Non-pigmented ciliary epithelial cell (primary cell): ENCODE results near the gene LMF2.
A peak's percentile ranks its signal among the peaks of the same experiment; 100 is the strongest.
"Not testable (repeated sequence)": the region's sequence is repeated elsewhere in the genome, so short reads cannot be mapped to it uniquely, and the experiment has no call there.

Experiments used
- DNase-seq: peaks from one replicate; pipeline ENCODE4 v3.0.0-alpha.2; 2010; ENCODE audit warnings: low read depth

LMF2 gene

DNA sequence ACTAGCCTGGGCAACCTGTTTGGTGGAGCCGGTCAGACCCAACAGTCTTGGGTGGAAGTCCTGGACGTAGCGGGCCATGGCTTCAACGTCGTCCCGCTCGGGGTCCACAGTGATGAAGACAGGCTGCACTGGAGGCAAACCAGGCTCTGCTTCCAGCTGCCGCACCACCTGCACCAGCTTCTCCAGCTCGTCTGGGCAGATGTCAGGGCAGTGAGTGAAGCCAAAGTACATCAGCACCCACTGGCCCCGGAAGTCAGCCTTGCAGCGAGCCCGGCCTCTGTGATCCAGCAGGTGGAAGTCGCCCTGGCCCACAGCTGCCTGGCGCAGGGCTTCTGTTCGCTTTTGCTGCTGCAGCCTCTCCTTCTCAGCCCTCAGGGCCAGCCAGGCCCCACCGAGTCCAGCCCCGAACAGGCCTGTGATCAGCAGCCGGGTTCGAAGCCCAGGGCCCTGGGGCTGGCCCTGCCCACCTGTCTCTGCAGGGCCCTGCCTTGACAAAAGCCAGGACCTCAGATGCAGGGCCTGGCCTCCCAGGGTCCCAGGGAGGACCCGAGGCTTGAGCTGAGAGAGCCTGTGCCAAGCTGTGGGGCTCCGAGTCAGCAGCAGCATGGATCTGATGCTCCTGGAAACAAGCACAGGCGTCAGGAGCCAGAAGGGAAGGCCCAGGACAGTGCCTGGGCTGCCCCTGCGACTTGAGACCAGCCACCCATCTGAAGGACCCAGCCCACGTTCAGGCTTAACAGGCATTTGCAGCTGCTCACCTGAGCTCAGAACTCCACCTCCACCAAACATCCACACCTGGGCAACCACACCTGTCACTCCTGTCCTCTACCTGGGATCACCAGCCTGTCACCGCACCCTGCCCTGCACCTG, 16.5 kb upstream of the LMF2 start:
- no peak for DNase-seq

DNA sequence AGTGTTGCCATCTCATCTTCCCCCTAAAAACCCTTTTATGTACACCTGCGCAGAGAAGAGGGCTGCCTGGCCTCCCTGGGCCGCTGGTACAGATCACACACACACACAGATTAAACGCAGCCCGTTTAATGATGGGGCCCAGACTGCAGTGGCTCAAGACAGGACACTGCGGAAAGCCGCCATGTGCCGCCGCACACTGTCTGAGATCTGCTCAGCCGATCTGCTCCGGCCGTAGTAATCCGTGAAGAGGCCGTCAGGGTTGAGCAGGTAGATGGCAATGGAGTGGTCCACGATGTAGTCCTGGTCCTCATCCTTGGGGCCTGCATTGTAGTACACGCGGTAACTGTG, 15.9 kb upstream of the LMF2 start:
- DNase-seq: no peak

DNA sequence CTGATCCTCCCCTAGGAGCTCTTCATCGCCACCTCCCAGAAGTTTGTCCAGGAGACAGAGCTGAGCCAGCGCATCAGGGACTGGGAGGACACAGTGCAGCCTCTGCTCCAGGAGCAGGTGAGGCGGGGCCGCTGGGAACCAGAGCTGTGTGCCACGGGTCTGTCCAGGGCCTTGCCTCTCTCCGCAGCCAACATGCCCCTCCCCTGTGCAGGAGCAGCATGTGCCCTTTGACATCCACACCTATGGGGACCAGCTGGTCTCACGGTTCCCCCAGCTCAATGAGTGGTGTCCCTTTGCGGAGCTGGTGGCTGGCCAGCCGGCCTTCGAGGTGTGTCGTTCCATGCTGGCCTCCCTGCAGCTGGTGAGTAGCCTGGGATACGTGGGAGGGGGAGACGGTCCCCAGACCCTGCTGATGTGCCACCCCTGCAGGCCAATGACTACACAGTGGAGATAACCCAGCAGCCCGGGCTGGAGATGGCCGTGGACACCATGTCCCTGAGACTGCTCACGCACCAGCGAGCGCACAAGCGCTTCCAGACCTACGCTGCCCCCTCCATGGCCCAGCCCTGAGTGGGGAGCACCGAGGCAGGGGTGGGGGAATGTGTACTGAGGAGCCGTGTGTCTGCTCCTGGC, 15.4 kb upstream of the LMF2 start:
- no peak for DNase-seq

DNA sequence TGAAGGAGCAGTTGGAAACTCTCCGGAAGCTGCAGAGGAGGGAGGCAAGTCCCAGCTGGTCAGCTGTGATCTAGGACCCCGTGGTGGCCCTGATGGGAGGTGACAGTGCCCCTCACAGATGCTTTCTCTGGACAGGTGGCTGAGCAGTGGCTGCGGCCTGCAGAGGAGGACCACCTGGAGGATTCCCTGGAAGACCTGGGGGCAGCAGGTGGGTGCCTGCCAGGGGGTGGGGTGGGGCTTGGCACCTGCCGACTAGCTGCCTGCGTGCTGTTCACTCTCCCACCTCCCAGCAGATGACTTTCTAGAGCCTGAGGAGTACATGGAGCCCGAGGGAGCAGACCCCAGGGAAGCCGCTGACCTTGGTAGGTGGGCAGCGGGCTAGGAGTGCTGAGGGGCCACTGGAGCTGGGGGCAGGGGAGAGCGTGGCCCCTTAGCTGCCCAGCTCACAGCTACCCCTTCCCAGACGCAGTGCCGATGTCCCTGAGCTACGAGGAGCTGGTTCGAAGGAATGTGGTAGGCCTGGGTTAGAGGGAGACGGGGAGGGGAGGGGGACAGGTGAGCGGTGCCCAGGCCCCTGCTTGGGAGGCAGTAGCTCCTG, 14.8 kb upstream of the LMF2 start:
- no peak for DNase-seq

DNA sequence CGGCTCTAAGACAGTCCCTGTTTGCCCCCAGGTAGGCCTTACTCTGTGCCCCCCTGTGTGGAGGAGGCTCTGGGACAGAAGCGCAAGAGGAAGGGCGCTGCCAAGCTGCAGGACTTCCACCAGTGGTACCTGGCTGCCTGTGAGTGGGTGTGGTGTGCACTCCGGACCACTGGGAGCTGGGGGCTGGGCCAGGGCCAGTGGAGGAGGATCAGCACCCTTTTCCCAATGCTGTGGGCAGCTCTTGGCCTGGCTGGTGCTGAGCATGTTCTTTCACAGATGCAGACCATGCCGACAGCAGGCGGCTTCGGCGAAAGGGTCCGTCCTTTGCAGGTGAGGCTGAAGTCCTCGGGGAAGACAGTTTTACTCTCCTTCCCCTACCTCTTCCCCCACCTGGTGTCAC, 14.2 kb upstream of the LMF2 start:
- no peak for DNase-seq

DNA sequence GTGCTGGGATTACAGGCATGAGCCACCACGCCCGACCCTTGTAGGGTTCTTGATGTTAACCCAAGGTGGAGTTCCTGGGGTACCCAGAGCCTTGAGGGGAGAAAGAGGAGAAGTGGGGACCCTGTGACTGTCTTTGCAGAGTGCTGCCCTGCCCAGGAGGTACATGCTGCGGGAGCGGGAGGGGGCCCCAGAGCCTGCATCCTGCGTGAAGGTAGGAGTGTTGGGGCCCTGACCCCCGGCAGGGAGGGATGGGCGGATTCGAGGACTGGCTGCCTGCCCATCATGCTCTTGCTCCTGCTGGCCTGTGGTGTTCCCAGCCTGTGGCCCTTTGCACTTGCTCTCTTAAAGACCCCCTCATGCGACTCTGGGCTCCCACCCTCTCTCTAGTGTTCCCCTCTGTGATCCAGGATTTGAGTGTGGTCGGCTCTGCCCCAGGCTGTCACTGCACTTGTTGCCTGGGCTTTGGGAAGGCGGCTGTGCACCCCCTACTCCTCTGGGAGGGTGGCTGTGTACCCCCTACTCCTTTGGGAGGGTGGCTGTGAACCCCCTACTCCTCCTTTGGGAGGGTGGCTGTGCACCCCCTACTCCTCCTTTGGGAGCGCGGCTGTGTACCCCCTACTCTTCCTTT, 13.4 kb upstream of the LMF2 start:
- no peak for DNase-seq

DNA sequence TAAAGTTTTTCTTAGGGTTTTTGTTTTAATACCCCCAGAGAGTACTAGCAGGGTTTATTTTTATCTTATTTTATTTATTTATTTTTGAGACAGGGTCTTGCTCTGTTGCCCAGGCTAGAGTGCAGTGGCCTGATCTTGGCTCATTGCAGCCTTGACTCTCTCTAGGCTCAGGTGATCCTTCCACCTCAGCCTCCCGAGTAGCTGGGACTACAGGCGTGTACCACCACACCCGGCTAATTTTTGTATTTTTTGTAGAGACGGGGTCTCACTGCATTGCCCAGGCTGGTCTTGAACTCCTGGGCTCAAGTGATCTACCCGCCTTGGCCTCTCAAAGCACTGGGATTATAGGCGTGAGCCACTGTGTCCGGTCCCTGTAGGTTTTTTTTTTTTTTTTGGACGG, 12.7 kb upstream of the LMF2 start:
- not testable (repeated sequence) for DNase-seq

DNA sequence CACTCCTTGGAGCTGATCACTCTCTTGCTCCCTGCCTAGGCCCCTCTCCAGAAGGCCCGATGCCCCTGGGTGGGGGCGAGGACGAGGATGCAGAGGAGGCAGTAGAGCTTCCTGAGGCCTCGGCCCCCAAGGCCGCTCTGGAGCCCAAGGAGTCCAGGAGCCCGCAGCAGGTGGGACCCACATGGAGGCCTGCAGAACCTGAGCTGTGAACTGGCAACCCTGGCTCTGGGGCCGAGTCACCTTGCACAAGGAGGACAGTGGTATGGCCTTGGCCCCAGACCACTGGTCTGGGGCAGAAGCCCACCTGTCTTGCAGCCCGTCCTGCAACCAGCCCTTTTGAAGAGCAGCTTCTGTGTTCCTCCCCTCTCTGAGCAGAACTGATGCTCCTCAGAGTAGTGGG, 11.6 kb upstream of the LMF2 start:
- no peak for DNase-seq

DNA sequence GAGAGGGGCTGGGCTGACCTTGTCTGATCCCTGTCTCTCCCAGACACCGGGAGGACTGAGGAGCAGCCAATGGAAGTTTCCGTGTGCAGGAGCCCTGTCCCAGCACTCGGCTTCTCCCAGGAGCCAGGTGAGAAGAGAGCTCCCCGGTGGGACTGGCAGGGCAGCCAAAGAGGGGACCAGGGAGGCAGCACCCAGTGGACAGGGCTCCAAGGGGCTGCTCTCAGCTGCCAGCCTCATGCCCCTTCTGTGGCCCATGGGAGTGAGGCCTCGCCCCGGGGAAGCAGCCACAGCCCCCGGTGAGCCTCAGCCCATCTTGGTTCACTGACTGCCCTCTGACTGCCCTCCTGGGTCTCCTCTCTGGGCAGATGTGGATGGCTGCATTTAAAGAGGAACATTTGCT, 11.1 kb upstream of the LMF2 start:
- DNase-seq: no peak

DNA sequence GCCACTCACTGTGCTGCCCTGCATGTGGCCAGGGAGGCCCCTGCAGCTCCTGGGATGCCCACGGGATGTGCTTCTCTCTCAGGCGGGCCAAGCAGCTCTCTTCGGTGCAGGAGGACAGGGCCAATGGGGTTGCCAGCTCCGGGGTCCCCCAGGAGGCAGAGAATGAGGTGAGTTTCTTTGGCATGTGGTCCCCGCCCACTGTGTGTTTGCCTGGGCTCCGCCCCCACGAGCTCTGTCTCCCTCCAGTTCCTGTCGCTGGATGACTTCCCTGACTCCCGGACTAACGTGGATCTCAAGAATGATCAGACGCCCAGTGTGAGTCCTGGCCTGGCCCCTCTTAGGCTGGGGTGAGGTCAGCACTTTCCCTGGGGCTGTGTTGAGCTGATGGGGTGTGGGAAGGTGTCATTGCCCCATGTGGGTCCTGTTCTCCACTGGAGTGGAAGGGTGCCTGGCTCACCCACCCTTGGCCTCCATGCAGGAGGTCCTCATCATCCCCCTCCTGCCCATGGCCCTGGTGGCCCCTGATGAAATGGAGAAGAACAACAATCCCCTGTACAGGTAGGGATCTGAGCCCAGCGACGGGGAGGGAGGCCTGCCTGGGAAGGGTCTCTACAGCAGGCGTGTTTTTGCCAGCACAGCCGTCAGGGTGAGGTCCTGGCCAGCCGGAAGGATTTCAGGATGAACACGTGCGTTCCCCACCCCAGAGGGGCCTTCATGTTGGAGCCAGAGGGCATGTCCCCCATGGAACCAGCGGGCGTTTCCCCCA, 10.2 kb upstream of the LMF2 start:
- DNase-seq: no peak

DNA sequence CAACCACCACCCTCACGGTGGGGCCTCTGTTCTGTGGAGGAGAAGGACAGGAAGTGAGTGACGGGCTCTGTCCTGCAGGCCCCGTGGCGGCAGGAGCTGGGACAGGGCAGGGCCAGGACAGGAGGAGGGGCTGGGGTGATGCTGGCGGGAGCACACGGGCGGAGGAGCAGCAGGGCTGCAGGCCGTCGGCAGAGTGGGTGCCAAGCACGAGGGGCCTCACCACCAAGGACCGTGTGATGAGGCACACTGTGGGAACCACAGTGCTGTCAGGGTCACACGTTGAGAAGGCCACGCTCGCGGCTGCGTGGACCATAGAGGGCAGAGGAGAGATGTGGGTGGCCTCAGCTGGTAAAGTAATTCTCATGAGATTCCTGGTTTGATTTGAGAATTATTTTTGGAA, 9.4 kb upstream of the LMF2 start:
- DNase-seq: no peak

DNA sequence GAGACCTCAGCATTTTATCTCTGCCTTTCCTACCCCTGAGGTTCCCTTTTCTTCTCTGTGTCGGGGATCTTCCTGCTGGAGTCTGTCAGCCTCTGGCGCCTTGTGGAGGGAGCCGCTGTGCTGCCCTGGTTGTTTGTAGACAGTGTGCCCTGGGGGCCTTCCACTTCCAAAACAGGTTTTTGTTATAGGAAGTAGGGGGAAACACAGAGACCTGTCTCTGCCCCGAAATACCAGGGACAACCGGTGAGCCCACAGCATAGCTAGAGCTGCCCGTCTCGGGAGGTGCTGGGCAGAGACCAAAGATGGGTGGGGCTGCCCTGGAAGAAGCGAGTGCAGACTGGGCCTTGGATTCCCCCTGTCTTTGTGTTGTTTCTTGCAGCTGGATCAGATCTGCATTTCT, 8.6 kb upstream of the LMF2 start:
- no peak for DNase-seq

DNA sequence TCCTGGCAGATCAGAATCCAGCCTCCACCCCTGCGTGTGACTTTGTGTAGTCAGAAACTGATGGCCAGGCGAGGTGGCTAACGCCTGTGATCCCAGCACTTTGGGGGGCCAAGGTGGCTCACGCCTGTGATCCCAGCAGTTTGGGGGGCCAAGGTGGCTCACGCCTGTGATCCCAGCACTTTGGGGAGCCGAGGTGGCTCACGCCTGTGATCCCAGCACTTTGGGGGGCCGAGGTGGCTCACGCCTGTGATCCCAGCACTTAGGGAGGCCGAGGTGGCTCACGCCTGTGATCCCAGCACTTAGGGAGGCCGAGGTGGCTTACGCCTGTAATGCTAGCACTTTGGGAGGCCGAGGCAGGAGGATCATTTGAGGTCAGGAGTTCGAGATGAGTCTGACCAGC, 5.7 kb upstream of the LMF2 start:
- no peak for DNase-seq

DNA sequence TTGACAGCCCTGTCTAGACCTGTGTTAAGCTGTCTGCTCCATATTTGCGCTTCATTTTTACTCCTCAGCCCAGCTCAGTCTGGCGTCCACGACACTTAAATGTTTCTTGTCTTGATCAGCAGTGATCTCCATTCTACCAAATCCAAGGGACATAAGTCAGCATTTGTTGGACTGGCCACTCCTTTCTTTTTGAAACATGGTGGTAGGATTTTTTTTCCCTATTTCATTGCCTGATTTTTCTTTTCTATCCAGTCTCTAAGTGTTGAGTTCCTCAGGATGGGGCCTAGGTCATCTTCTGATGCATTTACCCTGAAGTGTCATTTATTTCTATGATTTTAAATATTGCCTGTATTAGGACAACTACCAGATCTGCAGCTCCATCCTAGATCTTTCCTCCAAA, 1.4 kb upstream of the LMF2 start:
- DNase-seq: no peak

DNA sequence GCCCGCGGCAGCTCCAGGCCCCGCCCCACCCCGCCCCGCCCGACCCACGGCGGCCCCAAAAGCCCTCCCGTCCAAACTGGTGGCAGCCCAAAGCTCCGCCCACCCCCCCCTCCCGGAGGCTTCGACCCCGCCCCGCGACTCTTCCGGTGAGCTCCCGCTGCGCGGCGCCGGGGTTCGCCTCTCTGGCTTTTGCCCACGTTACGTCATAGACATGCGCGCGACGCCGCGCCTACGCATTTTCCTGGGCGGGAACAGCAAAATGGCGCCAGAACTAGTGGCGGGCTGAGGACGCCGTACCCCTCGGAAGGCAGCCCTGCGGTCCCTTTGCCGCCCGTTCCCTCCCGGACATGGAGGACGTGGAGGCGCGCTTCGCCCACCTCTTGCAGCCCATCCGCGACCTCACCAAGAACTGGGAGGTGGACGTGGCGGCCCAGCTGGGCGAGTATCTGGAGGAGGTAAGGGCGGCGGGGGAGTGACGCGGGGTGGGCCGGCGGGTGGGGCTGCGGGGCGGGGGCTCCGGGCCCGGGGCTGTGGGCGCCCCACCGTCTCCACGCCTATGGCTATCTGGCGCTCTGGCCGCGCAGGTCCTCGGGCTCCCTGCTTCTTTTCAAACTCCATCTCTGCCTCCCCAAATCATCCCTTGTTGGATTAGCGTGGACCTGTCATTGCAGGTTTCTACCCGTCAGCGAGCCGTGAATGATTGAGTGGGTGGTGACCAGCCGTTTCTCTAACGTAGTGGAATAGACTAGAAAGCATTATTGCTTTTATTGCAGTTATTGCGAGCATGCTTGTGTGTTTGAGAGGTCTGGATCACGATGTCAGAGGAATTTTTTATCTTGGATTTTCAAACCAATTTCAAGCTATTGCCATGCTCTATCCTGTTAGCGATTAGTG, 736 bp upstream of the LMF2 start, which contains the start of gene NCAPH2:
Gene NCAPH2, plus strand, starts transcription at position 234 of the 894 bp plus-strand sequence. Its CDS starts 114 bp downstream, at position 348.
- DNase-seq: peak; percentile 72

DNA sequence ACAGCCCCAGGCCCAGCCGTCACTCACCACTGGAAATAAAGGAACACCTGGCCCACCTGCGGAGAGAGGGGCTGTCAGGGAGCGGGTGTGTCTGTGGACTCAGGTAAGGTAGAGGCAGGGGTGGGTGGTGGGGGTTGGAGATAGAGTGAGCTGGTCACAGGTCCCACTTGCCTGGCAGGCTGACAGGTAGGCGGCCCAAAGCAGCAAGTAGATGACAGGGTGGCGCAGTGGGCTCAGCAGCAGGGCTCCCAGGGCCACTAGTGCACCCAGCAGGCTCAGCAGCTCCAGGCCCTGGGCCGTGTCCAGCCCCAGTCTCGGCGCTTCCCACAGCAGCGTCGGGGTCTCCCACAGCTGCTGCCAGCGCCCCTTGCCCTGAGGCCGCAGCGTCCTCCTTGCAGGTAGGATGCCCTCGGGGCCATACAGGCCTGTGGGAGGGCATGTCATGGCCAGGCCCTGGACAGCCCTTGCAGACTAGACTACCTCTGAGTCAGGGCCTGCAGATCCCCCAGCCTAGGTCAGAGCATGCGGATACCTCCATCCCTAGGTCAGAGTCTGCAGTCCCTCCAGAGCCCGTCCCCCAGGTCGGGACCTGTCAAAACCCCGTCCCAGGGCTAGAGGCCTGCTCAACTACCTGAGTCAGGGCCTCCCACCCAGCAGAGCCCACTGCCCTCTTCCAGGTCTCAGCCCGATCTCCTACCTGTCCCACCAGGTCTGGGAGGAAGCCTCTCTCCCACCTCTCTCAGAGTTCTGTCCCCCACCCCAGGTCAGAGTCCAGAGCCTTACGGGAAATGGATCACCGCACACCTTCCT, 686 bp downstream of the LMF2 start:
- DNase-seq: no peak

DNA sequence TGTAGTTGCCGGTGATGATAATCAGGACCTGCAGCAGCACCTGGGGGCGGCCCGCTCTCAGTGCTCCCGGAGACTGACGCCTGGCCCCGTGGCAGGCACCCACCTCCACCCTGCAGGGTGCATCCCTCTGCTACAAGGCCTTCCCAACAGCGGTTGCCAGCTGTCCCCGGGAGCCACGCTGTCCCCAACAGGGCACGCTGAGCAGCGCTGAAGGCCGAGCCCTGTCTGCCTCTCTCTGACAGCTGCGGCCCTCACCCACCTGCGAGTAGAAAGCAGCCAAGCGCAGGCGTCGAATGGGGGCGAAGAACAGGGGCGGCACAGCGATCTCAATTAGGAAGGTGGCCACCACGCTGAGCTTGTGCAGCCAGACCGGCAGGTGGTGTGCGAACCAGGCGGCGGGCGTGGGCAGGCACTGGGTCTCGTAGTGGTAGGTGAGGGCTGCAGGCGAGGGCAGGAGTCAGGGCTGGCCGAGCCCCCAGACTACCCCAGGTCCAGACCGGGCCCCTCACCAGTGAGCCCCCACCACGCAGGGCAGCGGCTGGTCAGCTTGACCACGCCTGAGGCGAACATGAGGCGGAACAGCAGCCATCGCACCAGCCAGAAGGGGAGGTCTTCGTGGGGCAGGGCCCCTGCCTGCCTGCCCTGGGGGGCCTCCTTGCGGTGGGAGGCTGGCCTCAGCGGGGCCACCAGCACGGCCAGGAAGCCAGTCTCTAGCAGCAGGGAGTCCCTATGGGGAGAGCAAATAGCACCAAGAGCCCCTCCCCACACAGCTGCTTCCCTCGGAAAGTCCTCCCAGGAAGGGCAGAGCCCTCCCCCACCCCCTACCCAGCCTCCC, 1.5 kb downstream of the LMF2 start:
- DNase-seq: no peak

DNA sequence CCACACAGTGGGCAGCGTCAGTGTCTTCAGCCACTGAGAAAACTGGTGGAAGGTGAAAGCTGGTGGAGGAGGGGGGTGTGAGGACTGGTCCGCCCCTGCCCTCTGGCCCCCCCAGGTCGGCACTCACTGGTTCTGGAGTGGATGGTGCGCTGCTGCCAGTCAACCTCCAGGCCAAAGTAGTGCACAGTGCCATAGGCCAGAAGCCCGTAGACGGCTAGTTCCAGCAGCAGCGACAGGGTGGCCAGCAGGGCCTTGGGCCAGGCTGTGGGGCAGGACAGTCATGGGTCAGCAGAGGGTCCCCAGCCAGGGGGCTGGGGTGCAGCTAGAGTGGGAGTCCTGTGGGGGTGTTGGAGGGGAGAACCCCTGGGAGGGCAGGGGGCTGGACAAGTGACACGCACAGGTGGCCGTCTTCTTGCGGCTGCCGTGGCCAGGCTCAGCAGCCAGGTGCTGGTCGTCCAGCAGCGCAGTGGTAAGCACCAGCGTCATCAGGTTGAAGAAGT, 2.2 kb downstream of the LMF2 start:
- DNase-seq: no peak
